Neural progenitor cell (in vitro differentiated cells): ENCODE data around the gene PALB2. TPM values are rescaled to one million over a fixed set of nuclear protein-coding genes. Genes with fewer than 3 reads are reported as not detected.

ENCODE experiments used
- DNase-seq: peaks from one replicate; pipeline ENCODE4 v3.0.0-alpha.2; 2016; ENCODE audit warnings: low spot score
- H2AFZ ChIP-seq: fragments of 200-600 bp; sonication (generic); replicated peaks from 2 replicates; pipeline ENCODE4 v1.6.1; 2016; ENCODE audit warnings: antibody characterized with exemption
- H3F3A ChIP-seq: fragments of 200-600 bp; sonication (generic); 2 replicates; pipeline ENCODE4 v1.6.1; 2016; ENCODE audit warnings: antibody characterized with exemption, low read depth
- H3K27ac ChIP-seq: fragments of 200-600 bp; sonication (generic); 2 replicates; pipeline ENCODE4 v1.5.1; 2016; ENCODE audit warnings: mild to moderate bottlenecking
- H3K27me3 ChIP-seq: fragments of 200-600 bp; sonication (generic); 2 replicates; pipeline ENCODE4 v1.6.1; 2016; ENCODE audit warnings: mild to moderate bottlenecking, moderate library complexity
- H3K36me3 ChIP-seq: fragments of 200-600 bp; sonication (generic); 2 replicates; pipeline ENCODE4 v1.5.1; 2016
- H3K4me1 ChIP-seq: fragments of 200-600 bp; sonication (generic); 2 replicates; pipeline ENCODE4 v1.6.1; 2016; ENCODE audit warnings: mixed run types
- H3K4me2 ChIP-seq: fragments of 200-600 bp; sonication (generic); 2 replicates; pipeline ENCODE4 v1.6.1; 2016
- H3K4me3 ChIP-seq: fragments of 200-600 bp; sonication (generic); 2 replicates; pipeline ENCODE4 v1.5.1; 2016
- H3K79me2 ChIP-seq: fragments of 200-600 bp; sonication (generic); 2 replicates; pipeline ENCODE4 v1.6.1; 2016; ENCODE audit warnings: low read depth
- H3K9ac ChIP-seq: fragments of 200-600 bp; sonication (generic); 2 replicates; pipeline ENCODE4 v1.6.1; 2016
- H3K9me3 ChIP-seq: fragments of 200-600 bp; sonication (generic); 2 replicates; pipeline ENCODE4 v1.5.1; 2016; ENCODE audit warnings: low read depth
- H4K20me1 ChIP-seq: fragments of 200-600 bp; sonication (generic); 2 replicates; pipeline ENCODE4 v1.6.1; 2016; ENCODE audit warnings: low read depth
- H3K27ac Mint-ChIP-seq: 3 replicates; pipeline ENCODE4 v1.8.0; 2021; ENCODE audit warnings: mixed read lengths
- H3K27me3 Mint-ChIP-seq: 2 replicates; pipeline ENCODE4 v1.8.0; 2022; ENCODE audit warnings: low read depth, mild to moderate bottlenecking, inconsistent platforms, moderate library complexity, mixed read lengths; ENCODE audit not compliant: insufficient read depth
- H3K36me3 Mint-ChIP-seq: 3 replicates; pipeline ENCODE4 v1.8.0; 2021; ENCODE audit warnings: mixed read lengths
- H3K4me1 Mint-ChIP-seq: 3 replicates; pipeline ENCODE4 v1.8.0; 2021; ENCODE audit warnings: mixed read lengths
- H3K4me3 Mint-ChIP-seq: 3 replicates; pipeline ENCODE4 v1.8.0; 2021; ENCODE audit warnings: mild to moderate bottlenecking, moderate library complexity, mixed read lengths
- H3K9me3 Mint-ChIP-seq: 3 replicates; pipeline ENCODE4 v1.8.0; 2020; ENCODE audit warnings: mixed read lengths
- EZH2 ChIP-seq: fragments of 200-600 bp; sonication (generic); IDR thresholded peaks from 2 replicates; pipeline ENCODE4 v1.6.1; 2017; ENCODE audit warnings: antibody characterized with exemption, mild to moderate bottlenecking, moderate library complexity
- EZH2phosphoT487 ChIP-seq: fragments of 200-600 bp; sonication (generic); IDR thresholded peaks from 2 replicates; pipeline ENCODE4 v1.6.1; 2017; ENCODE audit warnings: antibody characterized with exemption
- total RNA-seq: library from RNA; depleted of rRNA; stranded (reverse); fragments of >200 nt; gene quantifications from 2 replicates; pipeline ENCODE4 v1.2.3, GENCODE V29; 2015; ENCODE audit warnings: low replicate concordance
- TF ChIP-seq, protein P1 (sequence below): fragments of 200-600 bp; sonication (generic); IDR thresholded peaks from 2 replicates; pipeline ENCODE4 v1.5.1; 2017; ENCODE audit warnings: antibody characterized with exemption, mild to moderate bottlenecking

The PALB2 gene
- total RNA-seq, 1 donor from 2014 or later = 23.3 TPM

DNA sequence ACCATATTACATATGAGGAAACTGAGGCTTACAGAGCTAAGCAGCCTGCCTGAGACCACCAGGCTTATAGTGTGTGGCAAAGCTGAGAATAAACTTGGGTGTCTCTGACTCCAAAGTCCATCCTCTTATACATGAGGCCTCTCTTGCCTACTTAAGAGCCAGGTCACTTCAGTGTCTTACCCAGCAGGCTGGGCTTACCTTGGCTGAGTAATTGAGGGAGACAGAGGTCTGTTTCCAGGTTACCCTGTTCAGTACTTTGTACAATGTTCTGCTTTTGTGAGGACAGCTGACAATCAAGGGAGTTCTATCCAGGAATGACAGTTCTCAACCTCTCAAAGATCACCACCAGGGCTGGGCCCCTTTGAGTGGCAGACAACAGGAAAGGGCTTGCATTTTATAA is 59.3 kb downstream of the PALB2 start:
- H3K27me3 ChIP-seq = no peaks in the 10 kb centered on the region
- H3F3A ChIP-seq = peaks cover 9% of the 10 kb centered on the region
- no peaks in the 10 kb centered on the region for H3K4me1 Mint-ChIP-seq
- H3K36me3 ChIP-seq = no peaks in the 10 kb centered on the region
- H3K27ac Mint-ChIP-seq = no peak overlapping the region
- H3K79me2 ChIP-seq = peaks cover 1% of the 10 kb centered on the region
- TF ChIP-seq, protein P1, sequence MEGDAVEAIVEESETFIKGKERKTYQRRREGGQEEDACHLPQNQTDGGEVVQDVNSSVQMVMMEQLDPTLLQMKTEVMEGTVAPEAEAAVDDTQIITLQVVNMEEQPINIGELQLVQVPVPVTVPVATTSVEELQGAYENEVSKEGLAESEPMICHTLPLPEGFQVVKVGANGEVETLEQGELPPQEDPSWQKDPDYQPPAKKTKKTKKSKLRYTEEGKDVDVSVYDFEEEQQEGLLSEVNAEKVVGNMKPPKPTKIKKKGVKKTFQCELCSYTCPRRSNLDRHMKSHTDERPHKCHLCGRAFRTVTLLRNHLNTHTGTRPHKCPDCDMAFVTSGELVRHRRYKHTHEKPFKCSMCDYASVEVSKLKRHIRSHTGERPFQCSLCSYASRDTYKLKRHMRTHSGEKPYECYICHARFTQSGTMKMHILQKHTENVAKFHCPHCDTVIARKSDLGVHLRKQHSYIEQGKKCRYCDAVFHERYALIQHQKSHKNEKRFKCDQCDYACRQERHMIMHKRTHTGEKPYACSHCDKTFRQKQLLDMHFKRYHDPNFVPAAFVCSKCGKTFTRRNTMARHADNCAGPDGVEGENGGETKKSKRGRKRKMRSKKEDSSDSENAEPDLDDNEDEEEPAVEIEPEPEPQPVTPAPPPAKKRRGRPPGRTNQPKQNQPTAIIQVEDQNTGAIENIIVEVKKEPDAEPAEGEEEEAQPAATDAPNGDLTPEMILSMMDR = no peak
- no peak for TF ChIP-seq EZH2phosphoT487
- TF ChIP-seq EZH2 = no peak
- H3K27ac ChIP-seq = no peak overlapping the region
- H3K9ac ChIP-seq = no peak overlapping the region
- no peaks in the 10 kb centered on the region for H3K27me3 Mint-ChIP-seq
- H3K36me3 Mint-ChIP-seq = peaks cover 13% of the 10 kb centered on the region
- peaks cover 4% of the 10 kb centered on the region for H4K20me1 ChIP-seq
- H3K4me3 ChIP-seq = no peak overlapping the region
- no peaks in the 10 kb centered on the region for H3K4me1 ChIP-seq
- no peak overlapping the region for H3K4me2 ChIP-seq
- DNase-seq = no peak
- H2AFZ ChIP-seq = no peak overlapping the region
- no peaks in the 10 kb centered on the region for H3K9me3 Mint-ChIP-seq
- H3K4me3 Mint-ChIP-seq = no peak overlapping the region
- H3K9me3 ChIP-seq = no peaks in the 10 kb centered on the region

DNA sequence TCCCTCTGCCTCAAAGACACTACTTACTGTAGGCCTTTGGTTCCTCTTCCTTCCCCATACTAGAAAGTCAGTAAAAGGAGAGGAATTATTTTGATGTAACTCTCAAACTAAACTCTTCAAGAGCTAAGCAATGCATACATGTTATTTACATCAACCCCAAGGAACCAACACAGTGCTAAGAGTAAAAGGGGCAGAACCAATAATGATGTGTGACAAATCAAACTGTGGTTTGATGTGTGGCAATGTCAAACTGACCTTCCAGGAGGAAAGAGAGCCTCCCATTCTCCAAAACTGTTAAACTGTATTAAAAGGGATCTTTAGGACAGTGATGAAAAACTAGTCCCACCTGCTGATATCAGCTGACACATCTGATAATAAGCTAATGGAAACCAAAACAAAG is 60.7 kb downstream of the PALB2 start:
- Mint-ChIP-seq H3K36me3 (peaks cover 12% of the 10 kb centered on the region), H3K27ac (no peak overlapping the region), H3K4me1 (no peaks in the 10 kb centered on the region), H3K27me3 (no peaks in the 10 kb centered on the region), H3K4me3 (no peak overlapping the region), H3K9me3 (no peaks in the 10 kb centered on the region)
- H3K36me3 ChIP-seq = no peaks in the 10 kb centered on the region
- no peak for DNase-seq
- H3K4me3 ChIP-seq = no peak overlapping the region
- no peaks in the 10 kb centered on the region for H3K4me1 ChIP-seq
- H2AFZ ChIP-seq = no peak overlapping the region
- H3K9me3 ChIP-seq = no peaks in the 10 kb centered on the region
- H3F3A ChIP-seq = peaks cover 9% of the 10 kb centered on the region
- no peak overlapping the region for H3K27ac ChIP-seq
- H3K4me2 ChIP-seq = no peak overlapping the region
- H3K79me2 ChIP-seq = no peaks in the 10 kb centered on the region
- no peak overlapping the region for H3K9ac ChIP-seq
- H3K27me3 ChIP-seq = no peaks in the 10 kb centered on the region
- H4K20me1 ChIP-seq = peaks cover 4% of the 10 kb centered on the region
- TF ChIP-seq EZH2 (no peak), EZH2phosphoT487 (no peak)
- TF ChIP-seq, protein P1 = no peak

DNA sequence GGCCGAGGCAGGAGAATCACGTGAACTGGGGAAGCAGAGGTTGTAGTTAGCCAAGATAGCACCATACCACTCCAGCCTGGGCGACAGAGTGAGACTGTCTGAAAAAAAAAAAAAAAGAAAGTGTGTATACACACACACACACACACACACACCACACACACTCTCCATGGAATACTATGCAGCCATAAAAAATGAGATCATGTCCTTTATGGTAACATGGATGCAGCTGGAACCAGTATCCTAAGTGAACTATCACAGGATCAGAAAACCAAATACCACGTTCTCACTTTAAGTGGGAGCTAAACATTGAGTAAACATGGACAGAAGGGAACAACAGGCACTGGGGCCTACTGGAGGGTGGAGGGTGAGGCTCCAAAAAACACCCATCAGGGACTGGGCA is 61.7 kb downstream of the PALB2 start:
- peaks cover 4% of the 10 kb centered on the region for H4K20me1 ChIP-seq
- Mint-ChIP-seq H3K27me3 (no peaks in the 10 kb centered on the region), H3K4me3 (no peak overlapping the region), H3K27ac (no peak overlapping the region), H3K9me3 (no peaks in the 10 kb centered on the region), H3K36me3 (peaks cover 12% of the 10 kb centered on the region), H3K4me1 (no peaks in the 10 kb centered on the region)
- no peak overlapping the region for H3K27ac ChIP-seq
- H3K36me3 ChIP-seq = no peaks in the 10 kb centered on the region
- H2AFZ ChIP-seq = no peak overlapping the region
- TF ChIP-seq EZH2phosphoT487 (no peak), EZH2 (no peak)
- TF ChIP-seq, protein P1 = no peak
- no peak overlapping the region for H3K4me3 ChIP-seq
- H3K27me3 ChIP-seq = no peaks in the 10 kb centered on the region
- no peaks in the 10 kb centered on the region for H3K9me3 ChIP-seq
- DNase-seq = no peak
- peaks cover 9% of the 10 kb centered on the region for H3F3A ChIP-seq
- H3K4me1 ChIP-seq = no peaks in the 10 kb centered on the region
- no peaks in the 10 kb centered on the region for H3K79me2 ChIP-seq
- no peak overlapping the region for H3K4me2 ChIP-seq
- no peak overlapping the region for H3K9ac ChIP-seq
